Measurements from ENCODE around the gene DCP1A.
A peak's percentile ranks its signal among the peaks of the same experiment; 100 is the strongest.

The DCP1A gene
- long read RNA-seq, full-length matches to known transcripts = 150 of 184 reads
- long read RNA-seq, partial matches to known transcripts = 5 of 184 reads
- long read RNA-seq, other reads (novel, unspliced or antisense) = 29 of 184 reads

GRCh38 chr3:53347261-53348064, at the start of gene DCP1A:
Gene DCP1A (minus strand): TSS chr3:53347543. CDS start chr3:53347517, 26 bp downstream.
- DNase-seq (ENCODE audit: low read depth in 1 of 2, low spot score in 1 of 2) = peak; percentile 90 to 96

GRCh38 chr3:53384465-53385423, 37.4 kb upstream of the DCP1A start:
- no peak for TF ChIP-seq CTCF (IDR thresholded peaks at IDR 0.05; ENCODE audit: insufficient read depth, low read length)
- no peak for TF ChIP-seq REST (IDR thresholded peaks at IDR 0.05; ENCODE audit: insufficient replicate concordance, low read depth)
- no peak for TF ChIP-seq SPI1 (IDR thresholded peaks at IDR 0.05; ENCODE audit: borderline replicate concordance, low read depth)
- TF ChIP-seq POLR2AphosphoS5 (IDR thresholded peaks at IDR 0.05; ENCODE audit: low read depth) = no peak
- no peak for TF ChIP-seq GABPA (IDR thresholded peaks at IDR 0.05; ENCODE audit: low read depth)
- no peak for DNase-seq (ENCODE audit: low read depth in 1 of 2, low spot score in 1 of 2)
- peaks cover 3% of the 10 kb centered on the region for H3K27me3 ChIP-seq (ENCODE audit: insufficient read depth, poor library complexity, severe bottlenecking)
- H3K27ac ChIP-seq (replicated peaks) = no peak overlapping the region
- H3K4me3 ChIP-seq (replicated peaks; ENCODE audit: insufficient read depth, low read length) = no peak overlapping the region

More at GRCh38 chr3:53347261-53348064, at the start of gene DCP1A:
- TF ChIP-seq GABPA (IDR thresholded peaks at IDR 0.05; ENCODE audit: low read depth) = peak; percentile 99
- TF ChIP-seq CTCF (IDR thresholded peaks at IDR 0.05; ENCODE audit: insufficient read depth, low read length) = no peak
- peak; percentile 93 for TF ChIP-seq POLR2AphosphoS5 (IDR thresholded peaks at IDR 0.05; ENCODE audit: low read depth)
- TF ChIP-seq REST (IDR thresholded peaks at IDR 0.05; ENCODE audit: insufficient replicate concordance, low read depth) = peak; percentile 70
- Histone ChIP-seq H3K27me3 (ENCODE audit: insufficient read depth, poor library complexity, severe bottlenecking) (no peaks in the 10 kb centered on the region), H3K4me3 (replicated peaks; ENCODE audit: insufficient read depth, low read length) (peak within 1 kb of the TSS; percentile 96), H3K27ac (replicated peaks) (peak within 1 kb of the TSS; percentile 90)

- no peak for DNase-seq (ENCODE audit: low read depth in 1 of 2, low spot score in 1 of 2)
- TF ChIP-seq SPI1 (IDR thresholded peaks at IDR 0.05; ENCODE audit: borderline replicate concordance, low read depth) = no peak
- TF ChIP-seq CTCF (IDR thresholded peaks at IDR 0.05; ENCODE audit: insufficient read depth, low read length) = no peak
- TF ChIP-seq REST (IDR thresholded peaks at IDR 0.05; ENCODE audit: insufficient replicate concordance, low read depth) = no peak
- no peak for TF ChIP-seq GABPA (IDR thresholded peaks at IDR 0.05; ENCODE audit: low read depth)
- no peak for TF ChIP-seq POLR2AphosphoS5 (IDR thresholded peaks at IDR 0.05; ENCODE audit: low read depth)
- Histone ChIP-seq H3K27me3 (ENCODE audit: insufficient read depth, poor library complexity, severe bottlenecking) (no peaks in the 10 kb centered on the region), H3K27ac (replicated peaks) (no peak overlapping the region), H3K4me3 (replicated peaks; ENCODE audit: insufficient read depth, low read length) (no peak overlapping the region)
These were observed 34.8 kb upstream of the DCP1A start for GRCh38 chr3:53382106-53382505.
